ENCODE results near the gene CCR3.
A peak's percentile ranks its signal among the peaks of the same experiment; 100 is the strongest.

The CCR3 gene

DNA sequence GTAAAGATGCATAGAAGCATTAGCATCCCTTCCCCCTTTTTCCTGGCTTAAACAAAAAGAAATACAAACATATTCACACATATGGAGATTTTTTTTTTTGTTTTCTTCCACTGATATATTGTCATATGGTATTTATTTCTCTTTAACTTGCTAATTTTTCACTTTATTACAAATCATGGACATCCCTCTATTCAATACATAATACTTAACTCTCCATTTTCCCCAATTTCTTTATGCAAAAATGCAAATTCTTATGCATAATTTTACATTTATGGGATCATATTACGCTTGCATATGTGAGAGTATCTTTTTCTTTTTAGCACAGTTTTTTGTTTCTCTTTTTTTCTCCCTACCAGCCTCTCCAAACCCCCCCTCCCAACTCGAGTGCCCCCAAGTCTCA, 48.8 kb downstream of the CCR3 start:
- no peak overlapping the region for H3K27ac ChIP-seq (ENCODE audit: low read length)
- no peaks in the 10 kb centered on the region for H3K79me2 ChIP-seq (ENCODE audit: insufficient read depth, low read length)
- TF ChIP-seq EZH2 (IDR thresholded peaks at IDR 0.05; ENCODE audit: borderline replicate concordance, low read depth, low read length, severe bottlenecking): no peak
- no peaks in the 10 kb centered on the region for H3K27me3 ChIP-seq (ENCODE audit: insufficient read depth, low read length, poor library complexity)
- H3K4me3 ChIP-seq (ENCODE audit: low read depth in 1 of 2, low read length in 2 of 2): no peak overlapping the region
- peaks cover under 1% of the 10 kb centered on the region; the same call in 1 of the 2 replicates for H3K4me1 ChIP-seq (ENCODE audit: insufficient read depth, low read length)
- DNase-seq: no peak
- ATAC-seq (ENCODE audit: insufficient read depth, low read depth): no peak
- no peaks in the 10 kb centered on the region for H3K36me3 ChIP-seq (ENCODE audit: insufficient read depth, low read length)
- no peak overlapping the region for H3K4me2 ChIP-seq (ENCODE audit: insufficient read depth, low read length)
- H4K20me1 ChIP-seq (ENCODE audit: insufficient read depth, low read length): no peaks in the 10 kb centered on the region
- no peak overlapping the region for H3K9ac ChIP-seq (ENCODE audit: low read depth, low read length)
- H3K9me3 ChIP-seq (ENCODE audit: insufficient read depth, low read length, severe bottlenecking): no peaks in the 10 kb centered on the region
- H2AFZ ChIP-seq (ENCODE audit: low read depth, low read length): no peak overlapping the region

GRCh38 chr3:46293035-46293724, 50.9 kb downstream of the CCR3 start:
- H3K4me2 ChIP-seq (ENCODE audit: insufficient read depth, low read length): no peak overlapping the region

DNA sequence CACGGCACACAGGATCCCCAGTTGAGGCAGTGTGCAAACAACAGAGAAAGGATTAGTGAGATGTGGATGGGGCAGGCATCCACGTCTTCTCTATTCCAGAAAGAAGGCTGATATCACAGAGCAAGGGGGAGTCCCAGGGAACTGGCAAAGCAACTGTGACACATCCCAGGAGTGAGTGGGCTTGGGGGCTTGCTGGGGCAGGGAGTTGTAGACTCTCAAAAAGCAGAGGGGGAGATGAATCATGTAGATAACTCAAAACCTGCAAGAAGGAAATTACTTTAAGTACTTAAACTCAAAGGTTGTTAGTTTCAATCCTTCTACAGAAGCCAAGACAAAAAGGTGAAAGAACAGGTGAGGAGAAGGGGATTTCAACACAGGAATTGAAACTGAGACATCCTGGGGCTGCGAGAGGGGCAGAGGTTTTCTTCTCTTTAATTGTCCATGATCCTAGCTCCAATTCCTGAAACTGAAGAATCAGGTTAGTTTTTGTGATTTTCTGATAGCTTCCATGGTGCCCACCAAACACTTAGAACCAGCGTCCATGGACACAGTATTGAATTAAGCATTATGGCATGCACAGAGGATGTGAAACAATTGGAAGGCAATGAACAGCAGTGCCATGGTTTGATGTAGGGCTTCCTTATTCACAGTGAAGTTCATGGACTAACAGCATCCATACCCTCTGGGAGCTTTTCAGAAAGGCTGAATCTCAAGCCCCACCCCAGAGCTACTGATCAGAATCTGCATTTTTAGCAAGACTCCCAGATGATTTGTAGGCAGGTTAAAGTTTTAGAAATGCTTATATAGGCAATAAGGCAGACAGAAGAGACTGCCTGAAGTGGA, 52.0 kb downstream of the CCR3 start:
- Histone ChIP-seq H3K79me2 (ENCODE audit: insufficient read depth, low read length) (no peaks in the 10 kb centered on the region), H3K27ac (ENCODE audit: low read length) (no peak overlapping the region), H4K20me1 (ENCODE audit: insufficient read depth, low read length) (no peaks in the 10 kb centered on the region), H3K4me3 (ENCODE audit: low read depth in 1 of 2, low read length in 2 of 2) (no peak overlapping the region), H2AFZ (ENCODE audit: low read depth, low read length) (no peak overlapping the region), H3K4me1 (ENCODE audit: insufficient read depth, low read length) (peaks cover 33% of the 10 kb centered on the region), H3K9me3 (ENCODE audit: insufficient read depth, low read length, severe bottlenecking) (no peaks in the 10 kb centered on the region), H3K9ac (ENCODE audit: low read depth, low read length) (no peak overlapping the region), H3K4me2 (ENCODE audit: insufficient read depth, low read length) (no peak overlapping the region), H3K27me3 (ENCODE audit: insufficient read depth, low read length, poor library complexity) (no peaks in the 10 kb centered on the region), H3K36me3 (ENCODE audit: insufficient read depth, low read length) (no peaks in the 10 kb centered on the region)
- DNase-seq: no peak
- TF ChIP-seq, protein P1, sequence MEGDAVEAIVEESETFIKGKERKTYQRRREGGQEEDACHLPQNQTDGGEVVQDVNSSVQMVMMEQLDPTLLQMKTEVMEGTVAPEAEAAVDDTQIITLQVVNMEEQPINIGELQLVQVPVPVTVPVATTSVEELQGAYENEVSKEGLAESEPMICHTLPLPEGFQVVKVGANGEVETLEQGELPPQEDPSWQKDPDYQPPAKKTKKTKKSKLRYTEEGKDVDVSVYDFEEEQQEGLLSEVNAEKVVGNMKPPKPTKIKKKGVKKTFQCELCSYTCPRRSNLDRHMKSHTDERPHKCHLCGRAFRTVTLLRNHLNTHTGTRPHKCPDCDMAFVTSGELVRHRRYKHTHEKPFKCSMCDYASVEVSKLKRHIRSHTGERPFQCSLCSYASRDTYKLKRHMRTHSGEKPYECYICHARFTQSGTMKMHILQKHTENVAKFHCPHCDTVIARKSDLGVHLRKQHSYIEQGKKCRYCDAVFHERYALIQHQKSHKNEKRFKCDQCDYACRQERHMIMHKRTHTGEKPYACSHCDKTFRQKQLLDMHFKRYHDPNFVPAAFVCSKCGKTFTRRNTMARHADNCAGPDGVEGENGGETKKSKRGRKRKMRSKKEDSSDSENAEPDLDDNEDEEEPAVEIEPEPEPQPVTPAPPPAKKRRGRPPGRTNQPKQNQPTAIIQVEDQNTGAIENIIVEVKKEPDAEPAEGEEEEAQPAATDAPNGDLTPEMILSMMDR (IDR thresholded peaks at IDR 0.05; ENCODE audit: borderline replicate concordance, extremely low read depth, low read length, poor library complexity, severe bottlenecking): no peak
- TF ChIP-seq EZH2 (IDR thresholded peaks at IDR 0.05; ENCODE audit: borderline replicate concordance, low read depth, low read length, severe bottlenecking): no peak
- ATAC-seq (ENCODE audit: insufficient read depth, low read depth): no peak

More at GRCh38 chr3:46293035-46293724, 50.9 kb downstream of the CCR3 start:
- Histone ChIP-seq H3K4me1 (ENCODE audit: insufficient read depth, low read length) (peaks cover 22% of the 10 kb centered on the region), H3K27me3 (ENCODE audit: insufficient read depth, low read length, poor library complexity) (no peaks in the 10 kb centered on the region), H3K4me3 (ENCODE audit: low read depth in 1 of 2, low read length in 2 of 2) (no peak overlapping the region), H2AFZ (ENCODE audit: low read depth, low read length) (no peak overlapping the region), H3K36me3 (ENCODE audit: insufficient read depth, low read length) (no peaks in the 10 kb centered on the region), H3K79me2 (ENCODE audit: insufficient read depth, low read length) (no peaks in the 10 kb centered on the region), H4K20me1 (ENCODE audit: insufficient read depth, low read length) (no peaks in the 10 kb centered on the region), H3K9me3 (ENCODE audit: insufficient read depth, low read length, severe bottlenecking) (no peaks in the 10 kb centered on the region), H3K27ac (ENCODE audit: low read length) (no peak overlapping the region), H3K9ac (ENCODE audit: low read depth, low read length) (no peak overlapping the region)
- DNase-seq (no peak), ATAC-seq (ENCODE audit: insufficient read depth, low read depth) (no peak)
- TF ChIP-seq EZH2 (IDR thresholded peaks at IDR 0.05; ENCODE audit: borderline replicate concordance, low read depth, low read length, severe bottlenecking): no peak
- TF ChIP-seq, protein P1 (IDR thresholded peaks at IDR 0.05; ENCODE audit: borderline replicate concordance, extremely low read depth, low read length, poor library complexity, severe bottlenecking): peak; percentile 45

DNA sequence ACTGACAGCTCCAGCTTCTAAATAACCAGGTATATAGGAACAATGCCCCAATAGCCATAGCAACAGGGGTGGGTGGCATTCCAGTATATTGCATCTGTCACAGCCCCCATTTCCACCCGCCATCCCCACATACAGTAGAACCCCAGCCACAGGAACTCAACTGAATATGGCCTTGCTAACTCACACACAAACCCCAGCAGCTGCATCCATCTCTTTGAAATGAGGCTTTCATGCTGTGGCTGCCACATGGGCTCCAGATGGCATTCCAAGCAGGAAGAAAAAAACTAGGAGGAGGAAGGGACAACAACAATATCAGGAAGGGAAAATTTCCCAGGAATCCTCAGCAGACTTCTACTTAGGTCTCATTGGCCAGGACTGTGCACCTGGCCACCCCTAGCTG, 54.6 kb downstream of the CCR3 start:
- no peak for DNase-seq
- Histone ChIP-seq H4K20me1 (ENCODE audit: insufficient read depth, low read length) (no peaks in the 10 kb centered on the region), H3K9me3 (ENCODE audit: insufficient read depth, low read length, severe bottlenecking) (no peaks in the 10 kb centered on the region), H2AFZ (ENCODE audit: low read depth, low read length) (no peak overlapping the region), H3K27ac (ENCODE audit: low read length) (peak overlapping the region; percentile 76), H3K79me2 (ENCODE audit: insufficient read depth, low read length) (no peaks in the 10 kb centered on the region), H3K4me1 (ENCODE audit: insufficient read depth, low read length) (peaks cover 59% of the 10 kb centered on the region), H3K4me3 (ENCODE audit: low read depth in 1 of 2, low read length in 2 of 2) (no peak overlapping the region), H3K9ac (ENCODE audit: low read depth, low read length) (peak overlapping the region; percentile 15; the same call in 1 of the 2 replicates), H3K27me3 (ENCODE audit: insufficient read depth, low read length, poor library complexity) (no peaks in the 10 kb centered on the region), H3K4me2 (ENCODE audit: insufficient read depth, low read length) (no peak overlapping the region), H3K36me3 (ENCODE audit: insufficient read depth, low read length) (no peaks in the 10 kb centered on the region)
- no peak for TF ChIP-seq EZH2 (IDR thresholded peaks at IDR 0.05; ENCODE audit: borderline replicate concordance, low read depth, low read length, severe bottlenecking)
- TF ChIP-seq, protein P1 (IDR thresholded peaks at IDR 0.05; ENCODE audit: borderline replicate concordance, extremely low read depth, low read length, poor library complexity, severe bottlenecking): no peak
- ATAC-seq (ENCODE audit: insufficient read depth, low read depth): no peak

Measured in DND-41 (cell line).